Measurements from ENCODE around the gene BMAL2. TPM values are rescaled to one million over a fixed set of nuclear protein-coding genes. Genes with fewer than 3 reads are reported as not detected.
A peak's percentile ranks its signal among the peaks of the same experiment; 100 is the strongest.

Gene BMAL2
- total RNA-seq, 1 experiment from 2014 or later, result 23.1 TPM

DNA sequence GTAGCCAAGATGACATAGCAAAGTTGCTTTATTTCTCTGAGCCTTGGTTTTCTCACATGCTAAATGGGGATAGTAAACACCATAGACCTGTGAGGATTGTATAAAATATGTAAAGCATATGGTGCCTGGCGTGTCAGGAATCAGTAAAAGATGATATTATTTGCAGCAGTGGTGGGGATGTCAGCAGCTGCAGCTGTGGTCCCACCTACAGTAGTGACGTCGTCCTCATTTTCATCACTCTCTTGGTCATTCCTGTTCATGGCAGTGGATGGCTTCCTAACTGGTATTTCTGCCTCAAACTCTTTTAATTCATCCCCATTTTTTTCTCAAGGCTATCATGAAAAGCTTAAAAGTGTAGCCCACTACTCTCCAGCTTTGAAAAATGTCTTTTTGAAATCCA is 12.1 kb downstream of the BMAL2 start:
- no peak overlapping the region for H2AK5ac ChIP-seq (ENCODE audit: insufficient read length, low read length)
- H3K36me3 Mint-ChIP-seq (ENCODE audit: insufficient read depth in 1 of 3, low read depth in 3 of 3), result no peaks in the 10 kb centered on the region; a peak in 1 of 7 replicates
- no peaks in the 10 kb centered on the region for H3K23me2 ChIP-seq (ENCODE audit: insufficient read length, low read depth, low read length, poor library complexity, severe bottlenecking)
- H3K27me3 ChIP-seq (ENCODE audit: insufficient read depth, low read length), result no peaks in the 10 kb centered on the region
- H2BK15ac ChIP-seq (ENCODE audit: low read depth, low read length), result no peak overlapping the region
- peak overlapping the region in 2 of 3 experiments; percentile 28 to 31; a peak in 2 of 7 replicates for H3K27ac Mint-ChIP-seq
- H3K79me1 ChIP-seq (ENCODE audit: insufficient read depth, low read depth, low read length, poor library complexity, severe bottlenecking), result peaks cover 6% of the 10 kb centered on the region
- no peaks in the 10 kb centered on the region for H3K9me3 ChIP-seq (ENCODE audit: control insufficient read depth, low read depth, low read length)
- no peaks in the 10 kb centered on the region for H4K20me1 ChIP-seq (ENCODE audit: control insufficient read depth, insufficient read depth, insufficient read length)
- H3K4me2 ChIP-seq (ENCODE audit: insufficient read depth, insufficient read length, low read length), result no peak overlapping the region
- H3K4me1 Mint-ChIP-seq, result peaks cover 40 to 44% of the 10 kb centered on the region in 2 experiments
- no peak overlapping the region for H3K23ac ChIP-seq (ENCODE audit: insufficient read length, low read depth, low read length)
- H3K9ac ChIP-seq (ENCODE audit: extremely low read depth, insufficient read length, low read length), result no peak overlapping the region
- no peak overlapping the region for H3K4ac ChIP-seq (ENCODE audit: low read depth, low read length)
- H3K9me3 Mint-ChIP-seq, result no peaks in the 10 kb centered on the region
- no peak overlapping the region for H4K8ac ChIP-seq (replicated peaks; ENCODE audit: insufficient read length, low read depth, low read length)
- no peak overlapping the region for H2BK20ac ChIP-seq (ENCODE audit: low read depth, low read length, poor library complexity, severe bottlenecking)
- no peak overlapping the region for H4K5ac ChIP-seq (ENCODE audit: insufficient read length, low read depth, low read length)
- no peak overlapping the region for H3K4me3 Mint-ChIP-seq
- H3T11ph ChIP-seq (ENCODE audit: low read length), result no peak overlapping the region
- peaks cover 8% of the 10 kb centered on the region; the same call in 1 of the 2 replicates for H3K79me2 ChIP-seq (ENCODE audit: insufficient read depth, low read length)
- H3K56ac ChIP-seq (ENCODE audit: insufficient read length, low read depth, low read length), result no peak overlapping the region
- H3K27me3 Mint-ChIP-seq (ENCODE audit: low read depth), result no peaks in the 10 kb centered on the region
- no peak overlapping the region for H2AFZ ChIP-seq (ENCODE audit: low read length)
- no peak overlapping the region for H2BK120ac ChIP-seq (ENCODE audit: low read depth, low read length, poor library complexity, severe bottlenecking)
- no peak overlapping the region for H3K14ac ChIP-seq (ENCODE audit: insufficient read depth, low read length)
- H2BK5ac ChIP-seq (ENCODE audit: insufficient read length, low read length), result no peak overlapping the region
- H3K18ac ChIP-seq (ENCODE audit: insufficient read length, low read depth, low read length), result no peak overlapping the region
- peaks cover 6% of the 10 kb centered on the region; the same call in 1 of the 2 replicates for H3K4me1 ChIP-seq (ENCODE audit: insufficient read depth, low read length)
- TF ChIP-seq, protein P1, sequence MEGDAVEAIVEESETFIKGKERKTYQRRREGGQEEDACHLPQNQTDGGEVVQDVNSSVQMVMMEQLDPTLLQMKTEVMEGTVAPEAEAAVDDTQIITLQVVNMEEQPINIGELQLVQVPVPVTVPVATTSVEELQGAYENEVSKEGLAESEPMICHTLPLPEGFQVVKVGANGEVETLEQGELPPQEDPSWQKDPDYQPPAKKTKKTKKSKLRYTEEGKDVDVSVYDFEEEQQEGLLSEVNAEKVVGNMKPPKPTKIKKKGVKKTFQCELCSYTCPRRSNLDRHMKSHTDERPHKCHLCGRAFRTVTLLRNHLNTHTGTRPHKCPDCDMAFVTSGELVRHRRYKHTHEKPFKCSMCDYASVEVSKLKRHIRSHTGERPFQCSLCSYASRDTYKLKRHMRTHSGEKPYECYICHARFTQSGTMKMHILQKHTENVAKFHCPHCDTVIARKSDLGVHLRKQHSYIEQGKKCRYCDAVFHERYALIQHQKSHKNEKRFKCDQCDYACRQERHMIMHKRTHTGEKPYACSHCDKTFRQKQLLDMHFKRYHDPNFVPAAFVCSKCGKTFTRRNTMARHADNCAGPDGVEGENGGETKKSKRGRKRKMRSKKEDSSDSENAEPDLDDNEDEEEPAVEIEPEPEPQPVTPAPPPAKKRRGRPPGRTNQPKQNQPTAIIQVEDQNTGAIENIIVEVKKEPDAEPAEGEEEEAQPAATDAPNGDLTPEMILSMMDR (conservative IDR thresholded peaks at IDR 0.05), result no peak
- no peak overlapping the region for H2BK12ac ChIP-seq (ENCODE audit: insufficient read length, low read depth, low read length)
- WGBS (ENCODE audit: extremely low coverage, insufficient read length, low lambda C conversion rate), result no CpG with 5 or more reads among the region's 3 CpGs
- no peak overlapping the region for H4K91ac ChIP-seq (ENCODE audit: insufficient read length, low read depth, low read length)
- no peak for DNase-seq
- H3K27ac ChIP-seq (ENCODE audit: insufficient read length, low read depth, low read length), result no peak overlapping the region
